Measurements from ENCODE around the gene PID1. TPM values are rescaled to one million over a fixed set of nuclear protein-coding genes. Genes with fewer than 3 reads are reported as not detected.

The PID1 gene
- total RNA-seq, 1 experiment from 2014 or later, result 0.31 TPM

DNA sequence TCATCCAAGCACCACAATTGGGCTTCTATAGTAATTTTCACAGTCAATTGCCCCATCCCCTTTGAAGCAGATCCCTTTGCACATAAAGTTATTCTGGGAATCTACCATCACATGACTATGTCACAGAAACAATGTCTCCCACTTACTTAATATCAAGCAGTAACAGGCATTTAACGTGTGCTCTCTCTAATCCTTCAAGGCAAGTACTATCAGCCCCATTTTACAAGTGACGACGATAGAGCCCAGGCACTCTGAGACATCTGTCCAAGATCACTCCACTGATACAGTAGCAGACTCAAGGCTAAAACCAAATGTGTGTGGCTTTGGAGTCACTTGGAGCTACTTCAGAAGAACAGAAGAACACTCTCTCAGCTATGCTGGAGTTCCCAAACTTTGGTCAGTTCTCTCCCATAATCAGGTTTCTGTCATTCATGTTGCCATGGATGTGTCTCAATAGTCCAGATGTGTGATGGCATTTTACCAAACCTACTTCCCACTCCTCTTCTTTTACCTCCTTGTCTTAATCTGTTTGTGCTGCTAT lies 39.7 kb downstream of the PID1 start:
- Mint-ChIP-seq H3K4me1 (ENCODE audit: low read depth, unreplicated experiment) (no peaks in the 10 kb centered on the region), H3K4me3 (ENCODE audit: low read depth, unreplicated experiment) (no peak overlapping the region), H3K27ac (ENCODE audit: unreplicated experiment) (no peak overlapping the region), H3K9me3 (ENCODE audit: low read depth, unreplicated experiment) (peaks cover 10% of the 10 kb centered on the region), H3K27me3 (ENCODE audit: unreplicated experiment) (no peaks in the 10 kb centered on the region), H3K36me3 (ENCODE audit: insufficient read depth, unreplicated experiment) (no peaks in the 10 kb centered on the region)
- DNase-seq, result no peak
- intact Hi-C loops (cut with micrococcal nuclease; ENCODE audit: unreplicated experiment), result no loop called here
- no TSS peak for BruUV-seq (replicated peaks)
- TF ChIP-seq, protein P1, sequence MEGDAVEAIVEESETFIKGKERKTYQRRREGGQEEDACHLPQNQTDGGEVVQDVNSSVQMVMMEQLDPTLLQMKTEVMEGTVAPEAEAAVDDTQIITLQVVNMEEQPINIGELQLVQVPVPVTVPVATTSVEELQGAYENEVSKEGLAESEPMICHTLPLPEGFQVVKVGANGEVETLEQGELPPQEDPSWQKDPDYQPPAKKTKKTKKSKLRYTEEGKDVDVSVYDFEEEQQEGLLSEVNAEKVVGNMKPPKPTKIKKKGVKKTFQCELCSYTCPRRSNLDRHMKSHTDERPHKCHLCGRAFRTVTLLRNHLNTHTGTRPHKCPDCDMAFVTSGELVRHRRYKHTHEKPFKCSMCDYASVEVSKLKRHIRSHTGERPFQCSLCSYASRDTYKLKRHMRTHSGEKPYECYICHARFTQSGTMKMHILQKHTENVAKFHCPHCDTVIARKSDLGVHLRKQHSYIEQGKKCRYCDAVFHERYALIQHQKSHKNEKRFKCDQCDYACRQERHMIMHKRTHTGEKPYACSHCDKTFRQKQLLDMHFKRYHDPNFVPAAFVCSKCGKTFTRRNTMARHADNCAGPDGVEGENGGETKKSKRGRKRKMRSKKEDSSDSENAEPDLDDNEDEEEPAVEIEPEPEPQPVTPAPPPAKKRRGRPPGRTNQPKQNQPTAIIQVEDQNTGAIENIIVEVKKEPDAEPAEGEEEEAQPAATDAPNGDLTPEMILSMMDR (IDR thresholded peaks at IDR 0.05; ENCODE audit: unreplicated experiment), result no peak
- CTCF ChIA-PET, result no interaction called here

DNA sequence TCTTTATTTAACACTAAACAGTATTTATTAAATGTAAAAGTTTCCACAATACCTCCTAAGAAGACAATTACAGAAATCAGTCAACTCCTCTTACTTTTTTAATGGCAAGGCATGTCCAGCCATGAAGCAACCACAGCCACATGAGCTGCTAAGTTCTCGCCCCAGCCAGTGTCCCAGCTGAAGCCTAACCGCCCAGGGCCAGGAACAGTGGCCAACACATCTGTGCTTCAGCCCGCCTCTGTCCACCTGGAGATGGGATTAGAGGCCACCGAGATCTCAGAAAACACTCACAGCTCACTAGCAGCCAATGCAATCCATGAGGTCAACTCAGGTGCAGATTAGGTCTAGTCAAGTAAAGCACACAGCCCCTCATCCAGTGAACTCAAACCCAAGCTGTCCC lies 40.2 kb downstream of the PID1 start:
- CTCF ChIA-PET, result no interaction called here
- no peak for DNase-seq
- BruUV-seq (replicated peaks), result no TSS peak
- no peaks in the 10 kb centered on the region for H3K4me1 Mint-ChIP-seq (ENCODE audit: low read depth, unreplicated experiment)
- H3K4me3 Mint-ChIP-seq (ENCODE audit: low read depth, unreplicated experiment), result no peak overlapping the region
- TF ChIP-seq, protein P1 (IDR thresholded peaks at IDR 0.05; ENCODE audit: unreplicated experiment), result no peak
- H3K27me3 Mint-ChIP-seq (ENCODE audit: unreplicated experiment), result no peaks in the 10 kb centered on the region
- peaks cover 8% of the 10 kb centered on the region for H3K9me3 Mint-ChIP-seq (ENCODE audit: low read depth, unreplicated experiment)
- no peak overlapping the region for H3K27ac Mint-ChIP-seq (ENCODE audit: unreplicated experiment)
- no peaks in the 10 kb centered on the region for H3K36me3 Mint-ChIP-seq (ENCODE audit: insufficient read depth, unreplicated experiment)
- intact Hi-C loops (cut with micrococcal nuclease; ENCODE audit: unreplicated experiment), result no loop called here

DNA sequence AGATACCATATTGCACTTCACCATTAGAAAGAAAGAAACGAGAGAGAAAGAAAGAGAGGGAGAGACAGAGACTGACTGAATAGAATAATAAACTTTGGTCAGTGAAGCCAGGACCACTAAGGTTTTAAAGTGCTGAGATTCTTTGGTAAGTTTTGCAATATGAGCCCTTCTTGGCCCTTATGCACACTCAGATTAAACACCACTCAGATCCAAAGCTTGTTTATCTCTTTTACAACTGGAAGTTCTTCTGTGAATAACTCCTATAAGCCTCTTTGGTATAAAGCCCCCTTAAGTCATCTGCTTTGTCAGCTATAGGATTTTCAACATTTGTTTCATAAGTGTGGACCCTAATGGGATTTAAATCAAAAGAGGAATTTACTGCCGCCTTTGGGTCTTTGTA lies 40.8 kb downstream of the PID1 start:
- H3K36me3 Mint-ChIP-seq (ENCODE audit: insufficient read depth, unreplicated experiment), result no peaks in the 10 kb centered on the region
- CTCF ChIA-PET, result no interaction called here
- no peak overlapping the region for H3K27ac Mint-ChIP-seq (ENCODE audit: unreplicated experiment)

DNA sequence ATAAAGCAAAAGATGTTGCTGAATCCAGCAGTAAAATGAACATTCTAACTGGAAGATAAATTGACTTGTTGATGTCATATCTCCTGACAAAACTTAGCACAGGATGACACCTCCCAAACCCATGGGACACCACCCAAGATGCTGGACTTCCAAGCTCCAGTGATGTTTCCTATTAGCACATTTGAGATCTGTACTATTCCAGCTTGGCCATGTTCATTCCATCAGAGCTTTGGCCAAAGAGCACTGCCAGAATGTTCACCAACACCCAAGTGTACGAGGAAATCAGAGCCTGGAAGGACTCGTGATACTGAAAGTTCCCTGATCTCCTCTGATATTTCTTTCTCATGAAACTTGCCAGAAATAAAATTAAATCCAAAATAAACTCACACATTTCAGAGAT lies 44.7 kb downstream of the PID1 start:
- TF ChIP-seq, protein P1 (IDR thresholded peaks at IDR 0.05; ENCODE audit: unreplicated experiment), result no peak
- no peak overlapping the region for H3K4me3 Mint-ChIP-seq (ENCODE audit: low read depth, unreplicated experiment)
- H3K9me3 Mint-ChIP-seq (ENCODE audit: low read depth, unreplicated experiment), result peaks cover 10% of the 10 kb centered on the region
- CTCF ChIA-PET, result no interaction called here
- intact Hi-C loops (cut with micrococcal nuclease; ENCODE audit: unreplicated experiment), result no loop called here
- H3K4me1 Mint-ChIP-seq (ENCODE audit: low read depth, unreplicated experiment), result no peaks in the 10 kb centered on the region
- no peak overlapping the region for H3K27ac Mint-ChIP-seq (ENCODE audit: unreplicated experiment)
- no peak for DNase-seq
- no TSS peak for BruUV-seq (replicated peaks)
- H3K27me3 Mint-ChIP-seq (ENCODE audit: unreplicated experiment), result peaks cover 13% of the 10 kb centered on the region
- H3K36me3 Mint-ChIP-seq (ENCODE audit: insufficient read depth, unreplicated experiment), result no peaks in the 10 kb centered on the region

More for the DNA sequence above, 40.8 kb downstream of the PID1 start:
- DNase-seq, result no peak
- intact Hi-C loops (cut with micrococcal nuclease; ENCODE audit: unreplicated experiment), result no loop called here
- Mint-ChIP-seq H3K4me3 (ENCODE audit: low read depth, unreplicated experiment) (no peak overlapping the region), H3K4me1 (ENCODE audit: low read depth, unreplicated experiment) (no peaks in the 10 kb centered on the region), H3K27me3 (ENCODE audit: unreplicated experiment) (no peaks in the 10 kb centered on the region), H3K9me3 (ENCODE audit: low read depth, unreplicated experiment) (peaks cover 8% of the 10 kb centered on the region)
- TF ChIP-seq, protein P1 (IDR thresholded peaks at IDR 0.05; ENCODE audit: unreplicated experiment), result no peak
- BruUV-seq (replicated peaks), result no TSS peak

Data from Calu3 (cell line).